GM12878 (cell line): Measurements from ENCODE around the gene INO80E.

Experiments used
- EGR1 ChIP-seq, 2 experiments: IDR thresholded peaks; 1 replicate in 1 of 2; 2 replicates in 1 of 2; pipeline ENCODE4 v1.6.1; 2011 to 2012; ENCODE audit warnings: low read depth in 2 of 2, low read length in 2 of 2, borderline replicate concordance in 1 of 2, mild to moderate bottlenecking in 1 of 2, moderate library complexity in 1 of 2
- ESRRA ChIP-seq: IDR thresholded peaks from 2 replicates; pipeline ENCODE4 v1.6.1; 2012; ENCODE audit warnings: mild to moderate bottlenecking, low read length, improper control_type of control experiment
- GABPA ChIP-seq: IDR thresholded peaks from 2 replicates; pipeline ENCODE4 v1.6.1; 2014; ENCODE audit warnings: antibody characterized with exemption, low read depth, mild to moderate bottlenecking, inconsistent platforms
- HCFC1 ChIP-seq: fragments of 150-350 bp; IDR thresholded peaks from 2 replicates; pipeline ENCODE4 v1.6.1; 2014; ENCODE audit warnings: low read length
- NR2F1 ChIP-seq: fragments of 450-650 bp; conservative IDR thresholded peaks from 2 replicates; pipeline ENCODE4 v1.6.1; 2017; ENCODE audit warnings: mild to moderate bottlenecking
- POLR2AphosphoS5 ChIP-seq: IDR thresholded peaks from 2 replicates; pipeline ENCODE4 v1.6.1; 2011; ENCODE audit warnings: mild to moderate bottlenecking, low read length, inconsistent platforms
- TAF1 ChIP-seq: IDR thresholded peaks from 2 replicates; pipeline ENCODE4 v1.6.1; 2011; ENCODE audit warnings: mild to moderate bottlenecking, low read depth, low read length, borderline replicate concordance
- YY1 ChIP-seq: IDR thresholded peaks from 2 replicates; pipeline ENCODE4 v1.6.1; 2011; ENCODE audit warnings: low read depth, mild to moderate bottlenecking, low read length
- TF ChIP-seq, protein P1 (sequence below), 3 experiments: IDR thresholded peaks in 2 of 3; conservative IDR thresholded peaks in 1 of 3; 2 replicates each; pipeline ENCODE4 v1.5.1; 2011; ENCODE audit warnings: low read depth in 3 of 3, low read length in 3 of 3, mild to moderate bottlenecking in 3 of 3, control low read depth in 2 of 3, moderate library complexity in 2 of 3, inconsistent platforms in 1 of 3, mixed read lengths in 1 of 3; ENCODE audit not compliant: control insufficient read depth in 2 of 3, insufficient read depth in 1 of 3; ENCODE audit errors: extremely low read depth in 1 of 3
- TF ChIP-seq, protein P2 (sequence below): fragments of 450-650 bp; formaldehyde crosslinking; IDR thresholded peaks from 2 replicates; pipeline ENCODE4 v1.4.0; 2022; ENCODE audit warnings: mild to moderate bottlenecking, moderate library complexity
- TF ChIP-seq, protein P3 (sequence below): IDR thresholded peaks from 2 replicates; pipeline ENCODE4 v1.6.1; 2011; ENCODE audit warnings: borderline replicate concordance, low read depth, mild to moderate bottlenecking, moderate library complexity, low read length; ENCODE audit not compliant: insufficient read depth, poor library complexity, severe bottlenecking

DNA sequence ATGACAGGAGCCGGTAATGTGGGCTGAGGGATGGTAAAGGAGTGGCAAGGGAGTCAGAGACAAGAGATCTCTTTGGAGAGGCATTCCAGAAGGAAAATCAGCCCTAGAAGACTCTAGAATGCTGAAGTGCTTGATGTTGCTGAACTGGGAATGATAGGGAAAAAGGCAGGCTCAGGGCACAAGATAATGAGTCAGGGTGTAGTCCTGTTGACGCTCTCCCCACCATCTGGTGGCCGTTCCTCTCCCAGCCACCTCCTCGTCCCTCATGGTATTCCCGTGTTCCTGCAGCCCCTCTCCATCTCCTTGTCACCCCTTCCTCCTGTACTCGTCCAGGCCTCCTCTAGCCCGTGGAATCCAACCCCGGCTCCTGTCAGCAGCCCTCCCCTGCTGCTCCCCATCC lies 58.4 kb downstream of the INO80E start:
- TF ChIP-seq, protein P1, sequence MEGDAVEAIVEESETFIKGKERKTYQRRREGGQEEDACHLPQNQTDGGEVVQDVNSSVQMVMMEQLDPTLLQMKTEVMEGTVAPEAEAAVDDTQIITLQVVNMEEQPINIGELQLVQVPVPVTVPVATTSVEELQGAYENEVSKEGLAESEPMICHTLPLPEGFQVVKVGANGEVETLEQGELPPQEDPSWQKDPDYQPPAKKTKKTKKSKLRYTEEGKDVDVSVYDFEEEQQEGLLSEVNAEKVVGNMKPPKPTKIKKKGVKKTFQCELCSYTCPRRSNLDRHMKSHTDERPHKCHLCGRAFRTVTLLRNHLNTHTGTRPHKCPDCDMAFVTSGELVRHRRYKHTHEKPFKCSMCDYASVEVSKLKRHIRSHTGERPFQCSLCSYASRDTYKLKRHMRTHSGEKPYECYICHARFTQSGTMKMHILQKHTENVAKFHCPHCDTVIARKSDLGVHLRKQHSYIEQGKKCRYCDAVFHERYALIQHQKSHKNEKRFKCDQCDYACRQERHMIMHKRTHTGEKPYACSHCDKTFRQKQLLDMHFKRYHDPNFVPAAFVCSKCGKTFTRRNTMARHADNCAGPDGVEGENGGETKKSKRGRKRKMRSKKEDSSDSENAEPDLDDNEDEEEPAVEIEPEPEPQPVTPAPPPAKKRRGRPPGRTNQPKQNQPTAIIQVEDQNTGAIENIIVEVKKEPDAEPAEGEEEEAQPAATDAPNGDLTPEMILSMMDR (IDR thresholded peaks at IDR 0.05 in 2 of 3, conservative IDR thresholded peaks at IDR 0.05 in 1 of 3; ENCODE audit: control insufficient read depth in 2 of 3, extremely low read depth in 1 of 3, insufficient read depth in 1 of 3, low read depth in 3 of 3, low read length in 3 of 3) = no peak
- TF ChIP-seq ESRRA = no peak
- no peak for TF ChIP-seq TAF1
- TF ChIP-seq HCFC1 = no peak
- no peak for TF ChIP-seq NR2F1
- no peak for TF ChIP-seq YY1
- TF ChIP-seq, protein P2, sequence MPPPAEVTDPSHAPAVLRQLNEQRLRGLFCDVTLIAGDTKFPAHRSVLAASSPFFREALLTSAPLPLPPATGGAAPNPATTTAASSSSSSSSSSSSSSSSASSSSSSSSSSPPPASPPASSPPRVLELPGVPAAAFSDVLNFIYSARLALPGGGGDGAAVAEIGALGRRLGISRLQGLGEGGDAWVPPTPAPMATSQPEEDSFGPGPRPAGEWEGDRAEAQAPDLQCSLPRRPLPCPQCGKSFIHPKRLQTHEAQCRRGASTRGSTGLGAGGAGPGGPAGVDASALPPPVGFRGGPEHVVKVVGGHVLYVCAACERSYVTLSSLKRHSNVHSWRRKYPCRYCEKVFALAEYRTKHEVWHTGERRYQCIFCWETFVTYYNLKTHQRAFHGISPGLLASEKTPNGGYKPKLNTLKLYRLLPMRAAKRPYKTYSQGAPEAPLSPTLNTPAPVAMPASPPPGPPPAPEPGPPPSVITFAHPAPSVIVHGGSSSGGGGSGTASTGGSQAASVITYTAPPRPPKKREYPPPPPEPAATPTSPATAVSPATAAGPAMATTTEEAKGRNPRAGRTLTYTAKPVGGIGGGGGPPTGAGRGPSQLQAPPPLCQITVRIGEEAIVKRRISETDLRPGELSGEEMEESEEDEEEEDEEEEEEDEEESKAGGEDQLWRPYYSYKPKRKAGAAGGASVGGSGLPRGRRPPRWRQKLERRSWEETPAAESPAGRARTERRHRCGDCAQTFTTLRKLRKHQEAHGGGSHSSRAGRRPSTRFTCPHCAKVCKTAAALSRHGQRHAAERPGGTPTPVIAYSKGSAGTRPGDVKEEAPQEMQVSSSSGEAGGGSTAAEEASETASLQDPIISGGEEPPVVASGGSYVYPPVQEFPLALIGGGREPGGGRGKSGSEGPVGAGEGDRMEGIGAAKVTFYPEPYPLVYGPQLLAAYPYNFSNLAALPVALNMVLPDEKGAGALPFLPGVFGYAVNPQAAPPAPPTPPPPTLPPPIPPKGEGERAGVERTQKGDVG = no peak
- TF ChIP-seq GABPA = no peak
- TF ChIP-seq EGR1 (IDR thresholded peaks at IDR 0.05; ENCODE audit: borderline replicate concordance in 1 of 2, low read depth in 2 of 2, low read length in 2 of 2) = no peak
- TF ChIP-seq POLR2AphosphoS5 = no peak
- TF ChIP-seq, protein P3, sequence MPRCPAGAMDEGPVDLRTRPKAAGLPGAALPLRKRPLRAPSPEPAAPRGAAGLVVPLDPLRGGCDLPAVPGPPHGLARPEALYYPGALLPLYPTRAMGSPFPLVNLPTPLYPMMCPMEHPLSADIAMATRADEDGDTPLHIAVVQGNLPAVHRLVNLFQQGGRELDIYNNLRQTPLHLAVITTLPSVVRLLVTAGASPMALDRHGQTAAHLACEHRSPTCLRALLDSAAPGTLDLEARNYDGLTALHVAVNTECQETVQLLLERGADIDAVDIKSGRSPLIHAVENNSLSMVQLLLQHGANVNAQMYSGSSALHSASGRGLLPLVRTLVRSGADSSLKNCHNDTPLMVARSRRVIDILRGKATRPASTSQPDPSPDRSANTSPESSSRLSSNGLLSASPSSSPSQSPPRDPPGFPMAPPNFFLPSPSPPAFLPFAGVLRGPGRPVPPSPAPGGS = no peak
